Activated CD8-positive, alpha-beta memory T cell treated with anti-CD3 and anti-CD28 coated beads for 36 hours (primary cell): ENCODE results near the gene RAP1GDS1. TPM values are rescaled to one million over a fixed set of nuclear protein-coding genes. Genes with fewer than 3 reads are reported as not detected.
"Not testable (repeated sequence)": the region's sequence is repeated elsewhere in the genome, so short reads cannot be mapped to it uniquely, and the experiment has no call there.

ENCODE experiments used
- CTCF ChIA-PET: fragments of 350-600 bp; sonication (Branson Sonifier 250); formaldehyde crosslinking; loops from one replicate; lab custom pipeline; 2021; ENCODE audit warnings: antibody characterized with exemption; lab: Charles Lee
- POLR2A ChIA-PET: fragments of 350-600 bp; sonication (Branson Sonifier 250); formaldehyde crosslinking; loops from one replicate; lab custom pipeline; 2021; ENCODE audit warnings: antibody characterized with exemption; lab: Charles Lee
- total RNA-seq, 2 experiments: library from RNA; stranded (reverse); gene quantifications; one replicate each; pipeline ENCODE4 v1.2.3, GENCODE V29; 2021

RAP1GDS1 gene
- total RNA-seq, 2 experiments from 2014 or later = 56.7 to 60.7 TPM

DNA sequence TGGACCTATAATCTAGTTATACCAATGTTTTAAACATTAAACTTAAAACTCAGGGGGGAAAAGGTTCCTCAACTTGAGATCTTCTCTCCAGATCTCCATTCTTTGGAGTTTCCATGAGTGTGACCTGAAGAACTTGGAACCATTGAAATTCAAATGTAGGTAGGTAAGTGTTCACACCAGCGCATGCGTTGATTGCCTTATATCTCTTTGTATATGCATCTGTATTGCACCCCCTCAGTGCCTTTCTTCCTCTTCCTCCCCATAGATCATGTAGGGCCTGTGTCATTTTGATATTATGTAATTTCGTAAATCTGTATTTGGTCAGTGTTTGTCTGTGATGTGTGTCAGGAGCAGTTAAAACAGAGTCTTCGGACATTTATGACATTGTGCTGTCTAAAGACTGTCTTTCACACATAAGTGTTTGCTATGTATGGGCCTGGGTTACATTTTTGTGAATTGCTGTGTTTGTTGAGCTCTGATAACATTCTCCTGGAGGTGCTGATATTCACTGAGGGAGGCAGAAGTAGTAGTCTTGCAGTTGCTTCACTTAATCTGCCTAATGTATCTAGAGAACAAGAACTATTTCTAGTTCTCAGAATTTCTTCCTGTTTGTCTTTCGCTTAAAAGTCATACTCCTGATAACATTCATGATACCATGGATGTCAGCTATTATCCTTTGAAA lies 126.3 kb downstream of the RAP1GDS1 start:
- CTCF ChIA-PET = interaction anchor here (0.6 kb wide), 1 partner anchor 730 kb away, joined by 3 read pairs; no protein-coding TSS in a partner anchor
- POLR2A ChIA-PET = no interaction called here

DNA sequence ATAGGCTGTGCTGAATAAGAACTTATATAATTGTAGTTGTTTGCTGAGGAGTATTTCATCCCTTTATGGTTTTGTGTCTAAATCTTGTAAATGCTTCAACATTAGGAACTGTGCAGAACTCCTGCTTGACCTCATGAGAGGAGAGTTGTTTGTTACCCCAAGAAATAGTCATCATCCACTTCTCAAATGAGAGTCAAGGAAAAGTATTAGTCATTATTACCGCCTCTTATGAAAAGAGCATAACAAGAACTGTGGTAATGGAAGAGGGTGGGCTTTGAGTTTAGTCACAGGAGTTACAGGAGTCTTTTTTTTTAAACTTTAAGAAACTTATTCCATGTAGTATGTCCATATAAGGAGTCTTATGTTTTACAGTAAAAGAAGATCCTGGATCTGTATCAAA lies 132.9 kb downstream of the RAP1GDS1 start:
- CTCF ChIA-PET = no interaction called here
- POLR2A ChIA-PET = no interaction called here

DNA sequence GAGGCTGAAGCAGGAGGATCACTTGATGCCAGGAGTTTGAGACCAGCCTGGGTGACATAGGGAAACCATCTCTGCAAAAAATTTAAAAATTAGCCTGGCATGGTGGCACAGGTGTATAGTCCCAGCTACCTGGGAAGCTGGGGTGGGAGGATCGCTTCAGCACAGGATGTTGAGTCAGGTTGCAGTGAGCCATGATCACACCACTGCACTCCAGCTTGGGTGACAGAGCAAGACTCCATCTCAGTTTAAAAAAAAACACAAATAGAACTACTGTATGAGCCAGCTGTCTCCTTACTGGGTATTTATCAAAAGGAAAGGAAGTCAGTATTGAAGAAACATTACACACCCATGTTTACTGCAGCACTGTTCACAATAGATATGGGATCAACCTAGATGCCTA lies 138.7 kb downstream of the RAP1GDS1 start:
- POLR2A ChIA-PET = no interaction called here
- CTCF ChIA-PET = no interaction called here

DNA sequence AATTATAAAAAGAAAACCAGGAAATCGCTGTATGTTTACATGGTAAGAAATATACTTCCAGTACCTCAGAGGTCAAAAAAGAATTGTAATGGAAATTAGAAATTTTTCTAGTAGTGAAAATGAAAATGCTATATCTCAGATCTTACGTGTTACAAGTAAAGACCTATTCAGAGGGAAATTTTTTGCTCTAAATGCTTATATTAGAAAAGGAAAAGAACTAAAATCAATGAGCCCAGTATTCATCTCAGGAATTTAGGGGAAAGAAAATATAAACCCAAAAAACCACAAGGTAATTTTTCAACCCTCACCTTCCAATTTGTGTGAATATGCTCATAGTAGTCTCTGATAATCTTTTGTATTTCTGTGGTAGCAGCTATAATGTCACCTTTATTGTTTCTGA lies 145.6 kb downstream of the RAP1GDS1 start:
- ChIA-PET CTCF (no interaction called here), POLR2A (no interaction called here)

DNA sequence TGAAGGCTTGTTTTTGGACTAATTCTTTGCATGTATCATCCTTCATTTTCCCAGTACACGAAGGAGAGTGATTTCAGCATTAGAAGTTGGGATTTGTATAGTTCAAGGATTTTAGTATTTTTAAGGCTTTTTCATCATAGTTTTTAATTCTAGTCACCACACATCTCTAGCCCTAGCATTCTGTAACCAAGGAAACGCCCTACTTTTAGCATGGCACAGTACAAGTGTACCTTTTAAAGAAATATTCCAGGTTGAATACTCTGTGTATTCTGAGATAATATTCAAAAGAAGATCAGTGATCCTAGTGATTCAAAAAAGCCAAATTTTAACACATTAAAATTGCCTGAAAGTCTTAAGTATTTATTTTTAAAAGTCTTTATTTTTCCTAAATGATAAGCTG lies 150.5 kb downstream of the RAP1GDS1 start:
- CTCF ChIA-PET = no interaction called here
- POLR2A ChIA-PET = no interaction called here

DNA sequence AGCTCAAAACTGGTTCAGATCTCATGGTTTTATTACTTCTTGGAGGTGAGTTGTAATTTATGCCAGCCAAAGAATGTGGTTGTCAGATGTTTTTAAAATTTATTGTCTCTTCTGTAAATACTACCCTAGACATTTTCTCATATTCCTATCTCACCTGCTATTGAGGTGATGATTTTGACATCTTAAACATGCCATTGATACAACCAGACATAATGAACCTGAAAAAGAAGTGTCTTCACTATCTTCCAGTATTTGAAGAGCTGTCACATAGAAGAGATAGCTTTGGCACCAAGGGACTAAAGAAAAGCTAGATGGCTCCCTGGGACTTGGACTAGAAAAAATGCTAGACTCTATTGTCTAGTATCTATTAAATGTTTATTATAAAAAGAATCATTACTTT lies 155.7 kb downstream of the RAP1GDS1 start:
- CTCF ChIA-PET = interaction anchor here (0.6 kb wide), 1 partner anchor 358 kb away, joined by 4 read pairs; no protein-coding TSS in a partner anchor

DNA sequence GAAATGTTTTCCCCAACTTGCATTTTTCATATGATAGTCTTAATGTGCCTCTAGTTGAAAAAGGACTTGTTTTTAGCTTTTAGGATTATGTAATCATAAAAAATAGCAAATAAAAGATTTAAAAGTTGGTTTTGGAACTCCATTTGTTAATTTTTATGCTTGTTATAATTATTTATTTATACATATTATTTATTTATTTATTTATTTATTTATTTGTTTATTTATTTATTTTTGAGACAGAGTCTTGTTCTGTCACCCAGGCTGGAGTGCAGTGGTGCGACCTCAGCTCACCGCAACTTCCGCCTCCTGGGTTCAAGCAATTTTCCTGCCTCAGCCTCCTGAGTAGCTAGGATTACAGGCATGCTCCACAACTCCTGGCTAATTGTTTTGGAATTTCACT lies 159.0 kb downstream of the RAP1GDS1 start:
- POLR2A ChIA-PET, CTCF ChIA-PET: not testable (repeated sequence)

More for the DNA sequence above, 155.7 kb downstream of the RAP1GDS1 start:
- POLR2A ChIA-PET = no interaction called here

DNA sequence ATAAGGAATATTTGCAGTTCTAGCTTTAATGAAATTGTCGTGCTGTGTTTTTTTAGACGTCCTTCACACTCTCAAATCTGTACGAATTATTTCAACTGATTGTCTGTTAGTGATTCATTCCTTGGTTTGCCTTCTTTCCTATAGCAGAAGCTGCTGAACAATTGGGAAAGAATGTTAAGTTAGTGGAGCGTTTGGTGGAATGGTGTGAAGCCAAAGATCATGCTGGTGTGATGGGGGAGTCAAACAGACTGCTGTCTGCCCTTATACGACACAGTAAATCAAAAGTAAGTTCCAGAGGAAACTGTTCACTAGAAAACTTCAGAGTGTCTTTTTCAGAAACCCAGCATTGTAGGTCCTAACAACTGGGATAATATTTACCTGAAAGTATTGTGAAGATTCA lies 159.9 kb downstream of the RAP1GDS1 start:
- POLR2A ChIA-PET = no interaction called here
- CTCF ChIA-PET = no interaction called here

DNA sequence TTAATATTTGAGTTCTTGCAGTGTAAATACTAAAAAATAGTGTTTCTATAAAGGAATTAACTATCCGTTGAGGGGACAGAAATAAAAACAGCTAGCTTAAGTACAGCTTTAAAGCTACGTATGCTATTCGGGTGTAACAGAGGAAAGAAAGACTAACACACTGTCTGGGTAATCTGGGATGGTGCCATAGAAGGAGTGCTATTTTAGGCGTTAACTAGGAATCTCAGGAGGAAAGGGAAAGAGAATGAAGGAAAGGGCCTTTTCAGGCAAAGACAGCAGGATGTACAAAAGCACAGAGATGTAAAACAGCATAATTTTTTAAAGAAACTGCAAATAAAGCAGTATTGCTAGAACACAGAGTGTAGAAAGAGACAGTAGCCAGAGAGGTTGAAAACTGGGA lies 161.8 kb downstream of the RAP1GDS1 start:
- ChIA-PET CTCF (no interaction called here), POLR2A (no interaction called here)

DNA sequence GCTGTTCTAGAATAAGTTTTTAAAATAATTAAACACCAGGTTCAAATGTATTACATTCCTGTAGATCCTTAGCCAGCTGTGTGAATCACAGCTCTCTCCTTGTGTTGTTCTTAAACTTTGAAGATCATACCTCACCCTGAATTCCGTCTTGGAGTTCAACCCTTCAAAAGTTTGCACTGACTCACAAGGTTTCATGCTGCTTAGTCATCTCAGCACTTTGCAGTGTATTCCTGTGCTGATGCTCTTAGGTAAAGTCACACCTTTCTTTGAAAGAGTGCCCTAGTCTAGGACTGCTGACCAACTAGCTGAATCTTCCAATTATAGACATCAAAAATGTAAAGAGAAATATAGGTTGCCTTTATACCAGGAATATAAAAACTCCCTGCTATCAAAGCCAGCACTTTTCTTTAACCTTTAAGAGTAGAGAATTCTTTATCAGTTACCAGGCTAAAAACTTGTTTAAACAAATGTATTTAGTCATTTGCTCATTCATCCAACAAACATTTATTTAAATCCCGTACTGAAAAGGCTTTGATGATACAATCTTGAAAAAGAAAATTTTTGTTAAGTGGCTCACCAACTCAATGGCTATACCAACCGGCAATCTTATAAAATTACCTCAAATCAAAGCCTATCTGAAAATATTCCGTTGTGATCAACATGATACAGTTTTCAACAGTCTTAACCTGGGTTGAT lies 169.7 kb downstream of the RAP1GDS1 start:
- ChIA-PET POLR2A (interaction anchor here (0.5 kb wide), 1 partner anchor 51 kb away, joined by 3 read pairs; no protein-coding TSS in a partner anchor), CTCF (no interaction called here)

DNA sequence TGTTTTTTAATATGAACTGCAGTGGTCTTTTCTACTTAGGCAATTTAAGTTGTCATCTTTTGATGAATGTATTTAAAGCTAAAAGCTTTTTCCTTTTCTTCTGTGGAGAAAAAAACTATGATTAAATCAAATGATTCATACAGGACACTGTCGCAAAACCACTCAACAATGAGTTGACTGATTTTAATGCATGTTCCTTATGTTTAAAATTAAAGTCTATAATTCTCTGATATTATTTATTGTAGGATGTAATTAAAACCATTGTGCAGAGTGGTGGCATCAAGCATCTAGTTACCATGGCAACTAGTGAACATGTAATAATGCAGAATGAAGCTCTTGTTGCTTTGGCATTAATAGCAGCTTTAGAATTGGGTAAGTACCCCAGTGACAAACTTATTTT lies 172.5 kb downstream of the RAP1GDS1 start:
- POLR2A ChIA-PET = no interaction called here
- CTCF ChIA-PET = no interaction called here

DNA sequence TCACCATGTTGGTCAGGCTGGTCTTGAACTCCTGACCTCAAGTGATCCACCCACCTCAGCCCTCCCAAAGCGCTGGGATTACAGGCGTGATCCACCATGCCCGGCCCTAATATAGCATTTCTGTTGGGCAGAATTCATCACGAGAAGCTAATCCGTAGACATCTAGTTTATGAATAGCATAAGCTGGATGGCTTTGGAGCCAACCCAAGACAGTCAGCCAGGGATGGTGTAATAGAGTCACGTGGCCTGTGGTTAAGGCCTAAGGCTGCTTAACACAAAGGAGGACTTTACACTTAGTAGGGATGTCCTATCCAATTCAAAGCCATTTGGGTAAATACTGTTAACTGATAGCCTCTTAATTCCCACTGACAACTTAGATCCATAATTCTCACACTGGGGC lies 173.6 kb downstream of the RAP1GDS1 start:
- POLR2A ChIA-PET = no interaction called here
- CTCF ChIA-PET = no interaction called here

DNA sequence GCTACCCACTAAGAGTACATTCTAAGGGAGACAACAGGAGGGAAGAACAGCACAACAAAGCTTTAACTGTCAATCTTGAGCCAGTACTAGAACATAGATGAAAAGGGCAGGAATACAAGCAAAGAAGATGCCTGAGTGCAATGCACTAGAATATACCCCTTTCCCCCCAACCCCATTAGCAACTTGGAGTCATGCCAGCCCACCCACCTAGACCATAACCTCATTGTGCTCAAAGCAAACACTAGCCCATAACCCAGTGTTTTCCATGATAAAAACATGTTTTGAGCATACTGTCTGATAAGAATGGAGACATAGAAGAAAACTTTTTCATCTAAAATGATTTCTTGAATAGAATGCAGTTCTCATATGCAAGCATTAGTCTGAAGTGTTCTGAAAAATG lies 183.2 kb downstream of the RAP1GDS1 start:
- POLR2A ChIA-PET = no interaction called here
- CTCF ChIA-PET = no interaction called here

DNA sequence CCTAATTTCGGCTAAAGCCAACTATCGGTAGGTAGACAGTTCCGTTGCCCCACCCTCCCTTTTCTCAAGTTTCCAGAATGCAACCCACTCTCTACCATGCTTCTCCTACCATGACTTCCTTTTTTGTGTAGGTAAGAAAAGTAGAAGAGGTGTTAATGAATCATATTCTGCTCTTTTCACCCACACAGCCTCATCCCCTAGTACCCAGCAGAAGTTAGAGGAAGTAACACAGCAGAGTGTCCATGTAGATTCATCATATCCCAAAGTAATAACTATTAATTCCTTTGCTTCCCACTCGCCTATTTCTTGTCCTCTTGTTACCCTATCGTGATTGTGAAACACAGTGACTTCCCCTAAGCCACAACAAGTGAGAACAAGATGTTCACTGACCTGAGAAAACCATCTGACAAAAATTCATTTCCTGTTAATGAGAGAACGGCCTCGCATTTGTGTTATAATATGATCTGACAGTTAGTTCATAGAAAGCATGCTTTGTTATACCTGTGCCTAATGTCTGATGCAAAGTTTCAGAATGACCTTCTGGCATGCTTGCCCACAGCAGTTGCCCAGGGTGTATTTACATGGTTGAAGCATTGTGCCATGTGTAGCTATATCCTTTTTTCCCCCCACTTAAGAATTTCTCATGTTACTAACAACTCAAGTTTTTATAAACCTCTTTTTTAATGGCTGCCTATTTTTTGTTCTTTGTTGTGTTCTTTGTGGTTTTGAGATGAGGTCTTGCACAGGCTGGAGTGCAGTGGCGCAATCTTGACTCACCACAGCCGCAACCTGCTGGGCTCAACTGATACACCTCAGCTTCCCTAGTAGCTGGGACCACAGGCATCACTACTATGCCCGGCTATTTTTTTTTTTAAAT lies 185.6 kb downstream of the RAP1GDS1 start:
- POLR2A ChIA-PET = interaction anchor here (0.5 kb wide), 1 partner anchor 454 kb away, joined by 3 read pairs; no protein-coding TSS in a partner anchor

DNA sequence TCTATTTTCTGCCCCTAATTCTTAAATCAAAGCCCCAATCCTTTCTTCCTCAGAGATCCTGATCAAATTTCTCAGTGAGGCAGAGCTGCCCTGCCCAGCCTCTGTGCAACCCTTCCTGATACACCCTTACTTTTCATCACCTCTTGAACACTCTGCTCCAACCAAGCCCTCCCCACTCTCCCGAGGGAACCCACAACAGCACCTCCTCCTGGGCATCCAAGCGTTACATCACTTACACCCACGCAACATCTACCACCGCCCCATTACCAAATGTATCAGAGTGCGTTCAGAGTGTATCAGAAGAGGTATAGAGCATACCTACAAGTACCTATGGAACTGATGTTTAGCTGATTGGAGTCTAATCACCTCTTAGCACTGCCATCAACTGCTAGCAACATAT lies 186.5 kb downstream of the RAP1GDS1 start:
- CTCF ChIA-PET = no interaction called here
- POLR2A ChIA-PET = no interaction called here

More for the DNA sequence above, 185.6 kb downstream of the RAP1GDS1 start:
- CTCF ChIA-PET = interaction anchor here (1.3 kb wide), 1 partner anchor 304 kb away, joined by 5 read pairs; the partner anchor contains the start of gene STPG2

DNA sequence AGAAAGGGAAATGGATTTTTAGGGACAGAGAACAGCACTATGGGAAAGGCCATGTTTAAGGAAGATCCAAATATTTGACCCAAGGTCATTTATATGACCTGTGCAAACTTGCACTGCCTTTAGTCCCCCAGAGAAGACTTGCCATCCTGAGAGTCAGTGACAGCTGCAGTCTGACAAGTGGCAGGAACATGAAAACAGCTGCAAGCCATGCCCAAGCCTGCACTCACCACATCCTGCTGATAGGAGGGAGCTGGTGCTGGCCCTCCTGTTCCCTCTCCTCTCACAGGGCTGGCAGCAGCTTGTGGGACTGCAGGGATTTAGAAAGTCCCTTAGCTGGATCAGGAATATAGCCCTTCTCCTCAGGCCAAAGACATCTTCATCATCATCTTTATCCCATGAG lies 187.7 kb downstream of the RAP1GDS1 start:
- ChIA-PET POLR2A (interaction anchor here (0.6 kb wide), 1 partner anchor 383 kb away, joined by 3 read pairs; no protein-coding TSS in a partner anchor), CTCF (no interaction called here)

DNA sequence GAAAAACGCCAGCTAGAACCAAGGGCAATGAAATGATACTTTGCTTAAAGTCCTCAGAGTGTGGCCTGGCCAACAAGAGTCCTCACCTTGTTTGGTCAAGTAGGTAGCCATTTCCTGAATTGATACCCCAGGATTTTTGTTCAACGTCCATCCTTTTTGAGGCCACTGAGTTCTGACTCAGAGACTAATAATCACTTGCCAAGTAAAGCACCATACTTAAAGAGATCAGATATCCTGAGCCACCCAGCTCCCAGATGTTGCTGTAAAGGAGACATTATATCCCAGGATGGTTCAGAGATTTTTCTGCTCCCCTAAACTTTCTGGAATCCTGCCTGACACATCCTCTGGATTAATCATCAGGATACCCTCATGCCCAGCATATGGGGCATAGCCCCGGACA lies 190.9 kb downstream of the RAP1GDS1 start:
- CTCF ChIA-PET = interaction anchor here (1.6 kb wide), 1 partner anchor 16 kb away, joined by 3 read pairs; no protein-coding TSS in a partner anchor
- POLR2A ChIA-PET = no interaction called here

DNA sequence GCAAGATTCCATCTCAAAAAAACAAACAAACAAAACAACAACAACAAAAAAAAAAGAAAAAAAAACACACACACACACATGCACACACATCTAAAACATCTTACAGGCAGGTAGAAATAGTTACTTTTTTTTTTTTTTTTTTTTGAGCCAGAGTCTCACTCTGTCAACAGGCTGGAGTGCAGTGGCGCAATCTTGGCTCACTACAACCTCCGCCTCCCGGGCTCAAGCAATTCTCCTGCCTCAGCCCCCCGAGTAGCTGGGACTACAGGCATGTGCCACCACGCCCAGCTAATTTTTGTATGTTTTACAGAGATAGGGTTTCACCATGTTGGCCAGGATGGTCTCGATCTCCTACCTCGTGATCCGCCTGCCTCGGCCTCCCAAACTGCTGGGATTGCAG lies 196.2 kb downstream of the RAP1GDS1 start:
- CTCF ChIA-PET, POLR2A ChIA-PET: not testable (repeated sequence)

DNA sequence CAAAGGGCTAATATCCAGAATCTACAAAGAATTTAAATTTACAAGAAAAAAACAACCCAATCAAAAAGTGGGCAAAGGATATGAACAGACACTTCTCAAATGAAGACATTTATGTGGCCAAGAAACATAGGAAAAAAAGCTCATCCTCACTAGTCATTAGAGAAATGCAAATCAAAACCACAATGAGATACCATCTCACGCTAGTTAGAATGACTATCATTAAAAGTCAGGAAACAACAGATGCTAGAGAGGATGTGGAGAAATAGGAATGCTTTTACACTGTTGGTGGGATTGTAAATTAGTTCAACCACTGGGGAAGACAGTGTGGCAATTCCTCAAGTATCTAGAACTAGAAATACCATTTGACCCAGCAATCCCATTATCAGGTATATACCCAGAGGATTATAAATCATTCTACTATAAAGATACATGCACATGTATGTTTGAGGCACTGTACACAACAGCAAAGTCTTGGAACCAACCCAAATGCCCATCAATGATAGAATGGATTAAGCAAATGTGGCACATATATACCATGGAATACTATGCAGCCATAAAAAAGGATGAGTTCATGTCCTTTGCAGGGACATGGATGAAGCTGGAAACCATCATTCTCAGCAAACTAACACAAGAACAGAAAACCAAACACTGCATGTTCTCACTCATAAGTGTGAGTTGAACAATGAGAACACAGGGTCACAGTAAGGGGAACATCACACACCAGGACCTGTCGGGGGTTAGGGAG lies 200.1 kb downstream of the RAP1GDS1 start:
- POLR2A ChIA-PET, CTCF ChIA-PET: not testable (repeated sequence)
